OCI-M1 (cell line): ENCODE data around the gene DPY19L1.
"Not testable (repeated sequence)": the region's sequence is repeated elsewhere in the genome, so short reads cannot be mapped to it uniquely, and the experiment has no call there.

Source experiments
- DNase-seq: peaks from one replicate; lab custom pipeline; 2025; lab: John Stamatoyannopoulos, UW

Gene DPY19L1

DNA sequence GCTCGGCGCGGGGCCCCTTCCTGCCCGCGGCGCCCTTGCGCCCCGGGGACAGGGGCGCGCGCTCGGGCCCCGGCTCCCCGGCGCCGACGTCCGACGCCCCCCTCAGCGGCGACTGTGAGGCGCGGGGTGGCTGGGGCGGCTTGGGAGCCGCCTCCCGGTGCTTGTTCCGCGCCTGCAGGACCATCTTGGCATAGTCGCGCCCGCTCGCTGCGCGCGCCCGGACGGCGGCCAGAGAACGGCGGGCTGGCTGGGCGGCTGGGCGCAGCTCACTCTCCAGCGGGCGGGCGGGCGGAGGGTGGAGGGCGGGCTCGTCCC is at the start of gene DPY19L1:
Gene DPY19L1, minus strand, starts transcription at position 275 of the 315 bp plus-strand sequence. Its CDS starts 91 bp downstream, at position 184.
- no peak for DNase-seq

DNA sequence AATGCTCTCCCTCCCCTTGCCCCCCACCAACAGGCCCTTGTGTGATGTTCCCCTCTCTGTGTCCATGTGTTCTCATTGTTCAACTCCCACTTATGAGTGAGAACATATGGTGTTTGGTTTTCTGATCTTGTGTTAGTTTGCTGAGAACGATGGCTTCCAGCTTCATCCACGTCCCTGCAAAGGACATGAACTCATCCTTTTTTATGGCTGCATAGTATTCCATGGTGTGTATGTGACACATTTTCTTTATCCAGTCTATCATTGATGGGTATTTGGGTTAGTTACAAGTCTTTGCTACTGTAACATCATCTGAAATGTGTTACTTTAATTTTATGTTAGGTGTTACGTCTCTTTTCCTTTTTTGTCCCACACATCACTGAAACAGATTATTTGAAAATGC is 42.2 kb upstream of the DPY19L1 start:
- DNase-seq, result not testable (repeated sequence)

DNA sequence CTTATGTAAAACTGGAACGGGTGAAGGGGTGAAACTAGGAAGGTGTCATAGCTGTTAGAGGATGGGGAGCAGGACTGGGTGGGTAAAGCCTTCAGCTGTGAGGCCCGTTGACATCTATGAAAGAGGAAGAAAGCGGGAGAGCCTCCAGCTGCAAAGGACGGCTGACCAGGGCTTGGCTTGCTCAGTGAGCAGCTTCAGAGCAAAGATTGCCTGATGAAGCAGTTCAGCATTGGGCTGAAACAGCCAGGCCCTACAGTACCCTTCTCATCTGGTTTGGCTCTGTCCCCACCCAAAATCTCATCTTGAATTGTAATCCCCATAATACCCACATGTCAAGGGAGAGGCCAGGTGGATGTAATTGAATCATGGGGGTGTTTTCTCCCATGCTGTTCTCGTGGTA is 36.7 kb upstream of the DPY19L1 start:
- DNase-seq, result not testable (repeated sequence)

DNA sequence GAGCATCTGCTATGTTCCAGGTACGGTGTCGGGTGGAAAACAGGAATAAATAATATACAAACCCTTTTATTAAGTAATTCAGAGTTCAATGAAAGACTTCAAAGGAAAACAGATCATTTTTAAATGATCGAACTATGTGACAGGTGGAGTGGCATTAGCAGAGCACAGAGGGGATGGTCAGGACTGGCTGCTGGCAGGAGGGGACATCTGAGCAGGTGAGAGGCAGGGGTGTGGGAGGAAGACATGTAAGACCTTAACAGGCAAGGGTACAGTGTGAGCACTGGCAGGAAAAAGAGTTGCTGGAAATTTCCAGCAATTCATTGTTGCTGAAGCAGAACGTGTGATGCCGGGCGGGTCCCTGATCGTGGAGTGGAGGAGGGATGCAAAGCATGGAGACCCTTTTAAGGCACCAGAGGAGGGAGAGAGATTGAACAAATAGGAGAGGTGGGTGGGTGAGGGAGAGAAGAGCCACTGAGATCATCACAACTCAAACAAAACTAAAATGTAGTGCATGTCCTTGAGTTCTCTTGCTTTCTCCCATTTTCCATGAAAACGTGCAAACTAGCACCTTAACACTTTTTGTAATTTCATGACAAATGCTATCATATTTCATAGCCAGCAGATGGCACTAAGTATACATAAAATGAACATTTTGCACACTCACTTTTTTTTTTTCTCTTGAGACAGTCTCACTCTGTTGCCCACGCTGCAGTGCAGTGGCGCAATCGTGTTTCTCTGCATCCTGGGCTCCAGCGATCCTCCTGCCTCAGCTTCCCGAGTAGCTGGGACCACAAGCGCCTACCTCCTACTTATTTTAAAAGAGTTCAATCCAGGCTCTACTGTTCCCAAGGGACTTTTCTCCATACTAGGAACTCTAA is 35.9 kb upstream of the DPY19L1 start:
- DNase-seq, result peak; percentile 40

DNA sequence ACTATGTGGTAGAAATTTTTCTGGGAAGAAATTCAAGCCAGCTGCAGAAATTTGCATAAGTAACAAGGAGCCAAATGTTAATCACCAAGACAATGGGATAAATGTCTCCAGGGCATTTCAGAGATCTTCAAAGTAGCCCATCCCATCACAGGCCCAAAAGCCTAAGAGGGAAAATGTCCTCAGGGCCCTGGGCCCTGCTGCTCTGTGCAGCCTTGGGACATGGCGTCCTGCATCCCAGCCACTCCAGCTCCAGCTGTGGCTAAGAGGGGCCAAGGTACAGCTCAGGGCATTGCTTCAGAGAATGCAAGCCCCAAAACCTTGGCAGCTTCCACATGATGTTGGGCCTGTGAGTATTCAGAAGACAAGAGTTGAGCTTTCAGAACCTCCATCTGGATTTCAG is 31.8 kb upstream of the DPY19L1 start:
- DNase-seq, result not testable (repeated sequence)

DNA sequence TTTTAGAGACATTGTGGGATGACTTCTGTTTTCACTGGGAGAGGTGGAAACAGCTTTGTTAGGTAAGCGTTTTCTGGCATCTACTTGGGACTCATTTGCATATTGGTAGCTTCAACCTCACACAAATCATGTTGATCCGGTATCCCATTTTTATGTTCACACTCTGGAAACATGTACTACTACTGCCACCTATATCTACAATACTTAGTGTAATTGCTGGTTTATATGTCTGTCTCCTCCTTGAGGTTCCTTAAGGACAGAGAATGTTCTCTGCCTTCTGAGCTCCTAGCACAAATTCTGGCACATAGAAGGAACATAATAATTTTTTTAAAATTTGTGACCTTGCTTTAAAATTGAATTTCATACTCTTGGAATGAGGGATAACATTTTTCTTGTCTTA is 28.1 kb upstream of the DPY19L1 start:
- not testable (repeated sequence) for DNase-seq

DNA sequence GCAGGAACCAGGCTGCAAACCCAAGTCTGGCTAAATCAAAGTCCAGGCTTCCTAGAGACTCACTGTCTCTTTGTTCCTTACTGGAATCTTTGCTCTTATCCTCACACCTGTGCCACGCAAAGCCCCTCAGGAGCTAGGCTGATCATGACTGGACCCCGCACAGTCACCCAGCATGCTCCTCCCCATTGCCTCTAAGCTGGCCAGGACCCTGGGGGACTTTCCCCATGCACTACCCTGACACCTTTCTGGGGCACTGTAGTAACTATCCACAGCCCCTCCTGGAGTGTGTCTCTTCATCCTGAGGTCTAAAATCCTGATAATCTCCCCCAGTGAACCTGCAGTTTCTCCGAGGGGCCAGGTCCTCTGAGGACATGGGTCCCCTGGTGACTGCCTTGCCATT is 21.3 kb upstream of the DPY19L1 start:
- DNase-seq, result not testable (repeated sequence)

DNA sequence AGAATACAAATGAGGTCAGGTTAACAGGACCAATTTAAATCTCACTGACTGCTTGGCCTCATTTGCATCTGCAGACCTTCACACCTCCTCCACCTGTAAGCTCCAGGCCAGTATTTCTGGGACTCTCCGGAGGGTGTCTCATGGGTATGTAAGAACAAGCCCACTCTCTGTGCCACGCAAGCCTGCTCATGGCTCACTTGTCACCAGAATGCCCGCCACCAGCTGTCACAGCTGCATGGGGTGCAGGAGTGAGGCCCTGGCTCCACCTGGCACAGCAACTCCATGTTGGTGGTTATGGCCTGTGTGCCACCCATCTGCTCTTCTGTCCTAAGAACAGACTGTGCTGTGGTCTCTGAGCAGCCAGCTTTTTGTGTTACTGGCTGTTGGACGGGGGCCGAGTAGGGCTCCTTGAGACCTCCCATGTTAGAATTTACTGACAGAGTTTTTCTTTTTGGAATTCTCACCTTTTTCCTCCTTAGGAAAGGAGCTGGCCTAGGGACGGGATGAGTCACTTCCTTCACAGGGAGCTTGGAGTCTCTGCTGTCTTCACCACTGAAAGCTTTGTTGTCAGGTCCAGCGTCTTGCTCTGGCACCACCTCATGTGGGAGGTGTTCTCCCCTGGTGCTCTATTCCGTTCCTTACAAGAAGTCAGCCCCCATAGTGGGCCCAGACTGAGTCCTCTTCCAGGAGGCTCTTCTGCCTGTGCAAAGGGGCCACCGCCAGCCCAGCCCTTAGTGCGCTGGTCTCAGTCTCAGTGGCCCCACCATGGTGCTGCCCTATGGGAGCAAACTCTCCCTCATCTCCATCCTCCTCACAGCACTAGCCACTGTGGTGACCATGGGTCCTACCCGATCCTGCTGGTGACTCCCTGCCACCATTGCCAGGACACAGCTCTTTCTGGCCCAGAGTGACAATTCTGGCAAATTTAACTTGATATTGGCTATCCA is 20.5 kb upstream of the DPY19L1 start:
- DNase-seq, result not testable (repeated sequence)

DNA sequence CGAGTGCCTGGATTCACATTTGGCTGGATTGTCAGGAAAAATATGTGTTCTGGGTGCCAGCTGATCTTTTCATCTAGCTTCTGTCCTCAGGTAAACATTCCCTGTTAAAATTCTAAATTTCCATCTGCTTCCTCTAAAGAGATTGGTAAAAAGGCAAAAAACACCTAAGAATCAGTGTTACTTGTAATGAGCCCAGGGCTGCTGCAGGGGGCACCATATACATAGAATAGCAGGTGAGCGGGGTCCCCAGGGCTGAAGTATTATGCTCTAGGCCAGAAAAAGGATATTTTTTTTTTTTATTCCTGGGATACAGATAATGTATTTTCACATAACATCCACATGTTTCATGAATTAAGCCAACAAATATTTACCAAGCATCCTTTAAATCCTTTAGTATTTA is 18.4 kb upstream of the DPY19L1 start:
- peak; percentile 3 for DNase-seq

DNA sequence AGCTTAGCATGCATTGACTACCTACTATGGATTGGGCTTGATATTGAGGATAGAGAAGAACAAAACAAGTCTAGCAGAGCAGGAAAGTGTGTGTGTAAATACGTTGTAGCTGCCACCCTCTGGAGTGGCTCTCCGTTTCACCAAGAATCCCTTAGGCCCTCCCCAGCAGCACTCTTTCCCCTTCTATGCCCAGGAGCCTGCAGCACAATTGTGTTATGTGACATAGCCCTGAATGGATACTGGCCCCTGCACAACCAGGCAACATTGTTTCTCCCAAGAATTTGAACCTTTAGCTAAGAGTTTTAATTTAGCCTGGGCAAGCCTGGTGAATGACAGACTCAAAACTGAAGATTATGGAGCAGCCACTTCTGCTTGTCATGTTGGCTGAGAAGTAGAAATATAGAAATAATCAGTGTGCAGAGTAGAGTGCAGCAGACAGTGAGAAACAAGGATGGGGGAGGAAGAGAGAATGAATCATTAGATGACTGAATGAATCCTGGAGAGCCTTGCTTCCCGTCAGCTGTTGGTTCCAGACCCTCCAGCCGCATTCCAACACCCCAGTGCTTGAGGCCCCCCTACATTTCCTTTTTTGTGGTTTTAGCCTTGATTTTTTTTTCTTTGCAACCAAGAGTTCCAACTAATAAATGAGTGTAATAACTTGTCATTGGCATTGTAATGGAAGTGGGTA is 16.3 kb upstream of the DPY19L1 start:
- DNase-seq, result not testable (repeated sequence)

DNA sequence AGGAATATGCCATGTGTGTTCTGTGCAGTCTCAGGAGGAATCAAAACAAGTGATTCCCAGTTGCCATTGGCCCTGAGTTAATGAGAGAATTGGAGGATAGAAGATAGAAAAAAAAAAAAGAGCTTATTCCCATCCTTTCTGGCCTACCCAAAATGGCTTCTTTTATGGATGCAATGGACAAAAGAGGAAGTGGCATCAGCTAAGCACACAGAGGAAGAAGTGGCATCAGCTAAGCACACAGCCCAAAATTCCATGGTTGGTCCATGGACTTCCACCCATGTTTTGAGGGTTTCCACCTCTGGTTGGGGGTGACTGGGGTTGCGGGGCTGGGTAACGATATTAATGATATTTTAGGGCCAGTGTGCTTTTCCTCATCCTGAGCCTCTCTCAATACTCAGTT is 11.1 kb upstream of the DPY19L1 start:
- not testable (repeated sequence) for DNase-seq

DNA sequence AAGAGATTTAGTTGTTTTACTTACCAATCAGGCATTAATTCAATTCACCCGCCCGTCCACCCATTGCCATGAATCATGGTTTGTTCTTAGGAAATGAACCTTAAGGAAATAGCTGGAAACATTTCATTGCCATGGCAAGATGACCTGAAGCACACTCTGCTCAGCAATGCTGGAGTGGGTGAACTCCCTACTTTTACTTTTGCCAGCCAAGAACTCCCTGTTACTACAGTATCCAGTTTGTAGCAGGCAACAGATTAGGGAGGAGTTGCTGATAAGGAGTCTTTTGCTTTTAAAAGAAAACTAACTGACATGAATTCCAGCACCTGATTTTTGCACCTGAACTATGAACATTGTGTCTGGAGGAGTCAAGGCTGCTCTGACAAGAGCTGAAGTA is 10.6 kb upstream of the DPY19L1 start:
- not testable (repeated sequence) for DNase-seq

DNA sequence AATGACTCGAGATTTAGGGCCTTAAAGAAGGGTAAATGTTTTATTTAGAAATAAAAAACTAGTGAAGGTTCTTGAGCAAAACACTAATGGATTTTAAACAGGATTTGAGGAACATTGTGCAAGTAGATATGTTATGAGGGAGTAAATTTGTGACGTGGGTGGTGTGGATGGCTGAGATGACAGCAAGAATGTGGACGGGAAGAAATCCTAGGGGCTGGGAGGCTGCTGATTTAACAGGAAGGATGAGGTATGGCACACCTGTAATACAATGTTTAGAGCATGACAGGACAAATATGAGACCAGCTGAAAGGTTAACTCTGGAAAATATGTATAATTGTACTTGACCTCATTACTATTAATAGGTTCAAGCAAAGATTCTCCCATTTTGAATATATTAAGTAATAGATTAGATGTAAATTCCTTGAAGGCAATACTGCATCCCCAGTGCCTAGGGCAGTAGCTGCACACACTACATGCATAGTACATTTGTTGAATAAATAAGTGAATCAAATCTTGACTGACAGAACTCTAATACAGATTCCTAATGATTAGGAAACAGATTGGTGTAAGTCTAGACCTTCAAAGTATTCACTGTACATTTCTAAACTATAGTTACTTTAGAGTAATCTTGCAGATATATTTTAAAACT is 10.1 kb upstream of the DPY19L1 start:
- DNase-seq, result not testable (repeated sequence)

DNA sequence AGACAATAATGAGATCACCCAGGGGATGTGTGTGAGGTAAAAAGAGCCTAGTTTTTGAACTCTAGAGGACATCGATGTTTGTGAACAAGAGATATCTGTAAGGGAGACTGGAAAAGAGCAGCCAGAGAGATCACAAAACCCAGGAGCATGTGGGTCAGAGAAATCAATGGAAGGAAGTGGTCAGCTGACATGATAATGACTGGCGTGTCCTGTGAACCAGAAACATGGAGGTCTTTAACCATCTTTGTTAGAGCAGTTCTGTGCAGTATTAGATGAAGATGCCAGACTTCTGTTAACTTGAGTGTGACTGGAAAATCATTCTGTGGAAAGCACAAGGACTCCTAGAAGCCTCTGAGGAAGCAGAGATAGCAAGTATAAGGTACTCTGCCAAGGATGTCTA is 6.0 kb upstream of the DPY19L1 start:
- not testable (repeated sequence) for DNase-seq

DNA sequence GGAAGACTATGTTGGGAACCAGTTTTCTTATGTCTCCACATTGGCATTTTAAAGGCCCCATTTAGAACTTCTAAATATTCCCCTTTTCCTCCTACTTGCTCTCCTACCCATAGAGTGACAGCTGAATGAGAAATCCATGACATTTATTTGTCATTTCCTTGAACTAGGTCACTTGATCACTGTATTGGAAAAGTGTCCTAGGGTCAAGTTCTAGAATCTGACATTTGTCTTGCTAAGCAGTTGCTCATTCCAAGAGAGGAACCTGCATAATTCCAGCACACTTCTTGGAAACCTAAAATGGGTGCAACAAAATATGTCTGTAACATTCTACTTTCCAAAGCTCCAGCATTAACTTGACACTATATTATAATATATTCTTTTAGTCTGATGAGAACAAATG is 3.6 kb upstream of the DPY19L1 start:
- DNase-seq, result no peak

DNA sequence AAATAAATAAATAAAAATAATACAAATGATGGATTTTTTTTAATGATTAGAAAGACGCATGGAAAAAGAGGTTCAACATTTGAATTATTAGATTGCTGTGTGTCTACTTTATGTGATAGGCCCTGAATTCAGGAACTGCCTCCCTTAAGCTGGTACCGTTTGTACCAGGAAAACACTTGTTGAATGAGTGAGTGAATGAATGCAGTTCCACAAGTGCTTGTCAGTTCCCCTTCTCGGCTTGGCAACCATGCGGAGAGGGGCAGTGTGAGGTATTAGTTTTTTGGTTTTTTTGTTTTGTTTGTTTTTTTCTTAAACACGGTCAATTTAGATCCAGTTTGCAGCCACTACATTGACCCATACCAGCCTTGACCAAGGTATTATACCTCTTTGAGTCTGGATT is 2.1 kb upstream of the DPY19L1 start:
- DNase-seq, result no peak

DNA sequence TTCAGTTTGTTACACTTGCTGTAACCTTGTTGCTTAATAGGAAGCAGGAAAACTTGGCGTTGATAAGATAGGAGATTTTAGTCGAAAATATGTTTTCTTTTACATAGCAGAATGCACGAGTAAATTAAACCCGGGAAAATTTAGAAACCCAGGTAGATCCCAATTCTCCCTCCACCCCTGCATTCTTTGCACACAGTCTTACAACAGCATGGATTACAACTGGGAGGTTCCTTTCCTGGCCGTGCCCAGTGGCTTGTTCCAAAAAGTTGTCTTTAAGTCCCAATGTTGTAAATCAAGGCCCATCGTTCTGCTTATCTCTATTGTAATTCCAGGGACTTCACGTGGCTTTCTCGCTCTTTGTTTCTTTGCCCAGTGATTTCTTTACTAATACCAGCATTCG is 1.1 kb upstream of the DPY19L1 start:
- no peak for DNase-seq

DNA sequence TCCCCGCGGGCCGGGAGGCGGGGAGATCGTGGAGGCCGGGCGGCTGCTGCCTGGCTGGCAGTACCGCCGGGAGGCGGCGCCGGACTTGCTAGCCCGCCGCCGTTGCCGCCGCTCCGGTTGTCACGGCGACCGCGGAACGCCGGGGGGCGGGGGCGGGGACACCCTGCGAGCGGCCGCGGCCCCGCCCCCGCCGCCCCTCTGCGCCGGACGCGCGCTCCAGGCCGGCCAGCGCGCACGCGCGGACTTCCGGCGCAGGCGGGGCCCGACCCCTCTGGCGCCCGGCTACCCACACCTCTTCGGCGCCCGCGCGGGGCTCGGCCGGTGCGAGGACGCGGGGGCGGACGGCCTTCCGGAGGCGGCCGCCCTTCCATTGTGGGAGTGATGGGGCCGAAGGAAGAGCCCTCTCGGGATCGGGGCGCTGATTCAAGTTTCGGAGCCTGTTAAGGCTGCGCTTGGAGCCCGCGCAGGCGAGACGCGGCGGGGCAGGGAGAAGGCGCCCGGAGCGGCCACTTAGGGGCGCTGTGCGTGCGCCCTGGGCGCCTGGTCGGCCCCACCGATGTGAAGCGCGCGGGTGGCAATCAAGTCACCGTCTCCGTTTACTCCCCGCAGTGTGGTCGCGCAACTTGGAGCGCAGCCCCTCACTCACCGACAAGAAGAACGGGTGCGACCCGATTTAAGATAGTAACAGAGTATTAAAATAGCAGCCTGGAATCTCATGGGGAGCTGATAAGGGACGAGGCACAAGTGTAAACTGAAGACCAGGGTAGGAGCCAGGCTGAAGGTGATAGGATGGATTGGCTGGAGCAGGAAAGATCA is 449 bp upstream of the DPY19L1 start:
- DNase-seq, result peak; percentile 88

DNA sequence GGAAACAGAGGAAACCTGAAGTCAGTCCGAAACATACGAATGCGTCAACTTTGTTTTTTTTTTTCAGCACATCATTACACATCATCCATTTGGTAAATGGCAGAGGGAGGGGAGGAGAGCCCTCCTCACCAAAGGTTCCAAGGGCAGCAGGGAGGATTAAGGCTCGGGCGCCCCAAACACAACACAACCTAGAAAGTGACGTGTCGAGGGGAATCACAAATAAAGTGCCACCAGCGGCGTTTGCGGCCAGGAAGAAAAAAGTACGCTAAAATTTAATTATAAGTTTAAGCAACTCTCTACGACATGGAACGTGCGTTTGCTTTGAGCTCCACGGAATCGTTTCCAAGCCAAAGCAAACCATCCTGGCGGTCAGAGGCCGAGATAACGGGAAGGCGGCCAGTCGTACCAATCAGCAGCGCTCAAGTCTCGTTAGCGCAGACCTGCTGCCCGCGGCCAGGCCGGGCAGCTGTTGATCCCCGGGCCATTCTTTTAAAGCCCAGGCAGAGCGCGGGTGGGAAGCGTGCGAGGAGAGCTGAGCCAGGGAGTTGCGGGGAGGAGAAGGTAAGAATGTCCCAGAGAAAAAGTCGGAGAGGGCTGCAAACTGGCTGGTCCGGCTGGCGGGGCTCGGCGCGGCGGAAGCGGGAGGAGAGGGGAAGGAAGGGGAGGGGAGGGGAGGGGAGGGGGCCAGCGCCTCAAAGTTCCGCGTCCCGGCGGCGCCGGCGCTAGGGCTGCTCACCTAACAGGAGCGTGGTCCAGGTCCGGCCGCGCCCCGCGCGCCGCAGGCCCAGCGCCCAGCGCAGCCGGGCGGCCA is 719 bp downstream of the DPY19L1 start:
- peak; percentile 64 for DNase-seq

DNA sequence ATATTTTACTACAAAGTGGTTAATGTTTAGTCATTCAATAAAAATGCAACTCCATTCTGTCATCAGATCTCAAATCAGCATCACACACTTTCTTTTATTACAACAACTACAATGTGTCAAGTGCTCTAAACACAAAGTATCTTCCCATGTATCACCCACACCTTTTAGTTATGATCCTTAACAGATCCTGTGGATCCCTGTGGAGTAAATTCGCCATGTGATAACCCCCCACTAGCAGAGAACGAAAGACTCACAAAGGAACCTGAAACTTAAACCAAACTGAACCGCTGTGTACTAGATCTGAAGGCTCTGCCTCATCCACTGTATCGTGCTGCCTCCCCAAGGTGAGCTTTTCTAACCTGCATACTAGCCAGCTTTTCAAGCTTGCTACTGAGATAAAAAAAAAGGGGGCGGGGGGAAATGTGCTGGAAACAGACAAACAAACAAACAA is 1.7 kb downstream of the DPY19L1 start:
- DNase-seq, result peak; percentile 23
